HG03045 (cell line): Measurements from ENCODE around the gene ZNF622.
"Not testable (repeated sequence)": the region's sequence is repeated elsewhere in the genome, so short reads cannot be mapped to it uniquely, and the experiment has no call there.

Experiments used
- ATAC-seq: cut with Tn5 transposase; IDR thresholded peaks from one replicate; pipeline ENCODE4 v1.9.1; 2021; ENCODE audit warnings: mild to moderate bottlenecking, moderate library complexity; ENCODE audit not compliant: unreplicated experiment

Gene ZNF622

GRCh38 chr5:16436065-16436682 lies 29.4 kb downstream of the ZNF622 start:
- not testable (repeated sequence) for ATAC-seq

- ATAC-seq, result no peak
Observed at GRCh38 chr5:16431490-16431889, 34.1 kb downstream of the ZNF622 start.

DNA sequence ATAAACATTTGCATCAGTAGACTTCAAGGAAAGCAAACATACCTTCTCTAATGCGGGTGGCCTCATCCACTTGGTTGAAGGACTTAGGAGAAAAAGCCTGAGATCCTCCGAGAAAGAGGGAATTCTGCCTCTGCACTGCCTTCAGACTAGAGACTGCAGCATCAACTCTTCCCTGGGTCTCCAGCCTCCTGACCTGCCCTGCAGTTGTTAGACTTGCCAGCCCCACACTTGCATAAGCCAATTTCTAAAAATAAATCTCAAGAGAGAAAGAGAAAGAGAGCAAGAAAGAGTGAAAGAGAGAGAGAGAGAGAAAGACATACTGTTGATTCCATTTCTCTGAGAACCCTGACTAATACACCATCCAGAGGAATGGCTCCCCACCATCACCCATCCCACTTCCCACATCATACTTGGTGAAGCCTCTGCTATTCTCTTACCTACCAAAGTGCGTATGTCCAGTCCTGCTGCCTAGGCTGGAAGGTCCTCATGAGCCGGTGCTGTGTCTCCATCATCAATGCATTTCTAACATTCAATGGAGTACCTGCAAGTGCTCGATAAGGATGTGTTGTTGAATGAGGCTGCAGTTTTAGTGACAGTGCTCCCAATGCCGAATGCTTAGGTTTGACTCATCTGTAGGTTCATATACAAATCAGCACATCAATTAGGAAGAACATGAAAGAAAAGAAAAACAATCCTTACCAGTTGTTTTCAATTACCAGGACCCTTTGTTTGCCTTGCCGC lies 35.1 kb downstream of the ZNF622 start:
- ATAC-seq, result no peak

DNA sequence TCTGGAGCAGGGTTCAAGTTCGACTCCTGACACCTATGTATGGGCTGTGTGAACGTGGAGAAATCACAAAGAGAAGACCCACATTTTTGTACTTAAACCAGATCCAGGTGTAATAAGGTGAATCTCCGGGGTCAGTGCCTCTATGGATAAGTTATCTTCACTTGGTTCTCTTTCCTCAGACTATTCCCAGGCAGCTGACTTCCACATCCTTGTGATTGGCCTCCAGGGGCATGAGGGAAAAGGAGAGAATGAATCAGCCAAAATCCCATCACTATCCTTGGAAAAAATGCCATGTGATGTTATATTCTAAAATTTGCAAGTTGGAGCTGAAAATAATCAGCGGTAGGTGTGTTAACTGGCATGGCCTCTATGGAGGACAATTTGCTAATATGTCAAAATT lies 37.2 kb downstream of the ZNF622 start:
- ATAC-seq, result no peak

DNA sequence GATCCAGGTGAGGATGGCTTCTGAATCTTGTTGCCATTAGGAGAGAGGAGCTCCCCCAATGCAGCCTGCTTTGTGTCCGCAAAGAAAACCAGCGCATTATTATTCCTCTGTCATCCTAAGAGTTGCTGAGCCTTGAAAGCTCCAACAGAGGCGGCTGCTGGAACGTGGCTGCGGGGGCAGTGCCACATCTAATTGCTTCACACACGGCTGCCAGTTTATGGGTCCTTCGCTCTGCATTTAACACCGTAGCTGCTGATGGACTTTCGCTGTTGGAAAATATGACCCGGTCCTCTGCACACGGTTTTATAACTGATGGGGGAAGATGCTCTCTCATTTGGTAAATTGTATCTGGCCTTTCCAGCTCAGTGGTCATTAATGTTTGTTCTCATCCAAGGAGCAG lies 38.0 kb downstream of the ZNF622 start:
- ATAC-seq, result no peak

- no peak for ATAC-seq
Observed at GRCh38 chr5:16418471-16418922, 47.1 kb downstream of the ZNF622 start.

DNA sequence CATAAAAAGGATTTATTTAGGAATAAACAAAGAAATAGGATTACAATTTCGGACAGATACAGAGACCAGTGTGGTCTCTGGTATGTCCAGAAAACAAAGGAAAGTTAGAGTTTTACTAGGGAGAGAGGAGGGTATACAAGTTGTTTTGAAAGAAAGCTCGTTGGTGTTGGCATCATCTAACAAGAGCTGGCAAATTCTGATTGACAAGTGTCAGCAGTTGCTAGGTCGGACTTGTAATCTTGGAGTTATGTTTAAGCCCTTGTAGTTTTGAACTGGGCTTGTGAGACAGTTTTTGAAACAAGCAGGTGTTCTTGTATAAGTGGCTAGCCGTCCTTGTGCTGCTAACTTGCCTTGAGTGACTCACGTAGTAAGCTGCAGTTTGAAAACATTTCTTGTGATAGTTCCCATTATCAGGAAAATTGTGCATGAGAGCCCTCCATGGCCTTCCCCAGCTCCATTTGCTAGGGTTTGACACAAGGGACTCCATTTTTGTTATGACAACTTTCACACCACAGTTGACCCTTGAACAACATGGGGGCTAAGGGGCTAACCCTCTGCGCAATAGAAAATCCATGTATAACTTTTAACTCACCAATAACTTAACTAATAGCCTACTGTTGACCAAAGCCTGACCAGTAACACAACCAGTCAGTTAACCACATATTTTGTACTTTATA lies 48.1 kb downstream of the ZNF622 start:
- ATAC-seq, result no peak

- no peak for ATAC-seq
Observed at GRCh38 chr5:16414861-16415260, 50.7 kb downstream of the ZNF622 start.

- no peak for ATAC-seq
Observed at GRCh38 chr5:16413166-16413860, 52.3 kb downstream of the ZNF622 start.

- no peak for ATAC-seq
Observed at GRCh38 chr5:16412556-16412955, 53.0 kb downstream of the ZNF622 start.

DNA sequence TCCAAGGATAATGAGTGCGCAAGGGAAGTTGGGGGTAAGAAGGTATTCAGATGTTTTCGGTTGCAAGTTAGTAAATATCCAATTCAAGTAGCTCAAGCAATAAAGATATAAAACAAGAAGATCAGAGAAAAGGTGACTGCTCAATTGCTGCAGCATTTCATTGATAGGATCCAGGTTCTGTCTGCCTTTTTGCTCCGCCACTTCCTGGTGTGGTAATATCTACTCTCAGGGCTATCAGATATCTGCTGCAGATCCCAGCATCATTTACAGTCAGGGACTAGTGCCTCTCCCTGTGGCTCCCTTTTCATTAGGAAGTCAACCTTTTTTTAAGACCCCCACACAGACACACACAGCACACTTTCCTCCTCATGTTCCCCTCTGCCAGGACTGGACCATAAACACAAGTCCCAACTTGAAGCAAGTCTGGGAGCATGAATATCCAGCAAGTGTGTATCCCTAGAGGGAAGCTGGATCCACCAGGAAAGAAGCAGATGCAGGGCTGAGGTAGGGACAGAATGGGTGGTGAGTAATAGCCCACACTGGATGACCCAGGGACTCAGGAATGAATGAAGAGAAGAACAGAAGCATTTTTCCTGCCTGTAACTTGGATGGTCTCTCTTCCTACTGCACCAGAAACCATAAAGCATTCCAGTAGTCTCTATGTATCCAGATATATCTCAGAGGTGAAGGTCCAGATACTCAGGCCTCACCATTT lies 53.7 kb downstream of the ZNF622 start:
- ATAC-seq, result no peak

GRCh38 chr5:16411235-16411634 lies 54.4 kb downstream of the ZNF622 start:
- no peak for ATAC-seq

DNA sequence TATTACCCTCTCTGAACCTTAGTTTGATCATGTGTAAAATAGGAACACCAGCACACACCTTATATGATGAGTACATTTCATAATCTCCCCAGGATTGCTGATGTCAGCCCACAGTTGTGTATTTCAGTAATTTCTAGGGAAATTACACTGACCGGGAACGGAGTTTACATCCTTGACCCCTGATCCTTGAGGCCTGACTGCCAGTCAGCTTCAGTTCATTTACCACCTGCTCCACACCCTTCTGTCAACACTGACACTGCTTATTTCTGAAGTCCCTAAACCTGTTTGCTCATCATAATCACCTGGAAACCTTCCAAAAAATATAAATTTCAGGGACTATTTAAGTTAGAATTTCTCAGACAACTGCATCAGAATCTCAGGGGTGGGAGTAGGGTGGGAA lies 55.3 kb downstream of the ZNF622 start:
- no peak for ATAC-seq

GRCh38 chr5:16406630-16407029 lies 59.0 kb downstream of the ZNF622 start:
- ATAC-seq, result no peak

DNA sequence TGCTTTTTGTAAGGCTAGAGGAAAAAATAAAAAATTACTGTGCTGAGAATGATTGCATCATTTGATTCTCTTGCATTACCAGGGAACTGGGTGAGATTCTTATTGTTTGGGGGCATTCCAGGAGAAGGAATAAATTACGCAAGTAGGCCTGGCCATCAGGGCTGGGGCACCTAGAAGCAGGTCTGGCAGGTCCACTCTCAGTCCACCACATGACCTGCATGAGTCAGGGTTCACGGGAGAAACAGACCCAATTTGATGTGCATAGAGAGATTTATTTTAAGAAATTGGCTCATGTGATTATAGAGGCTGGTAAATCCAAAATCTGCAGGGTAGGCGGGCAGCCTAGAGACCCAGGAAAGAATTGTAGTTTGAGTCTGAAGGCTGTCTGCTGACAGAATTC lies 59.6 kb downstream of the ZNF622 start:
- ATAC-seq, result no peak
